Activated T-helper 9 cell treated with anti-CD3 and anti-CD28 coated beads, Interleukin-2, amount 50 U/mL, for 16 hours (primary cell): ENCODE measurements around the gene WDR4.
"Not testable (repeated sequence)": the region's sequence is repeated elsewhere in the genome, so short reads cannot be mapped to it uniquely, and the experiment has no call there.

Experiments used
- DNase-seq: peaks from one replicate; pipeline ENCODE4 v3.0.0-alpha.2; 2020; ENCODE audit warnings: low read depth

The WDR4 gene

GRCh38 chr21:42815217-42815616 lies 64.1 kb downstream of the WDR4 start:
- DNase-seq = no peak

GRCh38 chr21:42812528-42813241 lies 66.7 kb downstream of the WDR4 start:
- DNase-seq = not testable (repeated sequence)

GRCh38 chr21:42811960-42812359 lies 67.4 kb downstream of the WDR4 start:
- DNase-seq = no peak

- DNase-seq = no peak
These were observed 69.5 kb downstream of the WDR4 start for GRCh38 chr21:42809577-42810475.

GRCh38 chr21:42809171-42809570 lies 70.2 kb downstream of the WDR4 start:
- no peak for DNase-seq

GRCh38 chr21:42807938-42808613 lies 71.3 kb downstream of the WDR4 start:
- DNase-seq = no peak

GRCh38 chr21:42807293-42807895 lies 71.9 kb downstream of the WDR4 start:
- DNase-seq = not testable (repeated sequence)

GRCh38 chr21:42806509-42807140 lies 72.7 kb downstream of the WDR4 start:
- no peak for DNase-seq

GRCh38 chr21:42801616-42802015 lies 77.7 kb downstream of the WDR4 start:
- DNase-seq = not testable (repeated sequence)

GRCh38 chr21:42799948-42800347 lies 79.4 kb downstream of the WDR4 start:
- no peak for DNase-seq

GRCh38 chr21:42799516-42799915 lies 79.8 kb downstream of the WDR4 start:
- DNase-seq = no peak
